Gastroesophageal sphincter (tissue), 3 donors: ENCODE data around the gene CAPN2.

ENCODE experiments used
- POLR2A ChIP-seq, 2 donors: fragments of 450-650 bp; IDR thresholded peaks; one replicate each; pipeline ENCODE4 v1.6.1; 2017; ENCODE audit warnings: antibody characterized with exemption in 2 of 2, mild to moderate bottlenecking in 2 of 2, moderate library complexity in 1 of 2
- POLR2AphosphoS5 ChIP-seq: sonication (generic); formaldehyde crosslinking; IDR thresholded peaks from one replicate; pipeline ENCODE4 v1.6.1; 2017; ENCODE audit warnings: antibody characterized with exemption
- TF ChIP-seq, protein P1 (sequence below), 4 experiments: fragments of 200-600 bp in 2 of 4; fragments of 450-650 bp in 2 of 4; sonication (generic) in 1 of 4; IDR thresholded peaks; one replicate each; pipeline ENCODE4 v1.5.1; 2017 to 2019; ENCODE audit warnings: antibody characterized with exemption in 4 of 4, mild to moderate bottlenecking in 2 of 4, moderate library complexity in 2 of 4

DNA sequence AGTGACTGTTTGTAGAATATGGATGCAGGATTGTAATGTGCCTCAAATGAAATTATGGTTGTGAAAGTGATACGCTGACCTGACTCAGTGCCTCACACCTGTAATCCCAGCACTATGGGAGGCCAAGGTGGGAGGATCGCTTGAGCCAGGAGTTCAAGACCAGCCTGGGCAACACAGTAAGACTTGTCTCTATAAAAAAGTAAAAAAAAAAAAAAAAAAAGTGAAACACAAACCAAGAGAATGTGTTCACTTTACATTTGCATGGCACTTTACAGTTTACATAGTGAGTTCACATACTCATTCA, 2.0 kb downstream of the CAPN2 start:
- TF ChIP-seq, protein P1, sequence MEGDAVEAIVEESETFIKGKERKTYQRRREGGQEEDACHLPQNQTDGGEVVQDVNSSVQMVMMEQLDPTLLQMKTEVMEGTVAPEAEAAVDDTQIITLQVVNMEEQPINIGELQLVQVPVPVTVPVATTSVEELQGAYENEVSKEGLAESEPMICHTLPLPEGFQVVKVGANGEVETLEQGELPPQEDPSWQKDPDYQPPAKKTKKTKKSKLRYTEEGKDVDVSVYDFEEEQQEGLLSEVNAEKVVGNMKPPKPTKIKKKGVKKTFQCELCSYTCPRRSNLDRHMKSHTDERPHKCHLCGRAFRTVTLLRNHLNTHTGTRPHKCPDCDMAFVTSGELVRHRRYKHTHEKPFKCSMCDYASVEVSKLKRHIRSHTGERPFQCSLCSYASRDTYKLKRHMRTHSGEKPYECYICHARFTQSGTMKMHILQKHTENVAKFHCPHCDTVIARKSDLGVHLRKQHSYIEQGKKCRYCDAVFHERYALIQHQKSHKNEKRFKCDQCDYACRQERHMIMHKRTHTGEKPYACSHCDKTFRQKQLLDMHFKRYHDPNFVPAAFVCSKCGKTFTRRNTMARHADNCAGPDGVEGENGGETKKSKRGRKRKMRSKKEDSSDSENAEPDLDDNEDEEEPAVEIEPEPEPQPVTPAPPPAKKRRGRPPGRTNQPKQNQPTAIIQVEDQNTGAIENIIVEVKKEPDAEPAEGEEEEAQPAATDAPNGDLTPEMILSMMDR (IDR thresholded peaks at IDR 0.05) = no peak
- TF ChIP-seq POLR2AphosphoS5 (no peak), POLR2A (IDR thresholded peaks at IDR 0.05) (no peak)
